Small intestine (tissue), 7 donors: Measurements from ENCODE around the gene RCSD1. TPM values are rescaled to one million over a fixed set of nuclear protein-coding genes. Genes with fewer than 3 reads are reported as not detected.
A peak's percentile ranks its signal among the peaks of the same experiment; 100 is the strongest.

Experiments used
- DNase-seq, 2 donors: peaks; one replicate each; pipeline versions ENCODE4 v3.0.0 to v3.0.0-alpha.2; 2013
- FAIRE-seq: peaks from 2 replicates; lab custom pipeline; 2012; peaks lifted over from hg19 to GRCh38; lab: Jason Lieb, UNC
- H3K27ac ChIP-seq, 3 donors: one replicate each; pipeline ENCODE4 v1.5.1; 2013; ENCODE audit warnings: low read length in 2 of 3, mild to moderate bottlenecking in 2 of 3, control low read depth in 1 of 3, inconsistent platforms in 1 of 3, low read depth in 1 of 3, moderate library complexity in 1 of 3
- H3K27me3 ChIP-seq, 3 donors: one replicate each; pipeline ENCODE4 v1.6.1; 2013; ENCODE audit warnings: low read length in 3 of 3, inconsistent platforms in 1 of 3; ENCODE audit not compliant: control insufficient read depth in 3 of 3, insufficient read depth in 3 of 3
- H3K36me3 ChIP-seq, 3 donors: one replicate each; pipeline ENCODE4 v1.6.1; 2013; ENCODE audit warnings: low read length in 3 of 3, inconsistent platforms in 1 of 3, low read depth in 1 of 3, mild to moderate bottlenecking in 1 of 3, moderate library complexity in 1 of 3; ENCODE audit not compliant: control insufficient read depth in 3 of 3, insufficient read depth in 2 of 3
- H3K4me1 ChIP-seq, 3 donors: one replicate each; pipeline ENCODE4 v1.6.1; 2013; ENCODE audit warnings: low read length in 2 of 3, inconsistent platforms in 1 of 3, low read depth in 1 of 3, mild to moderate bottlenecking in 1 of 3, moderate library complexity in 1 of 3; ENCODE audit not compliant: control insufficient read depth in 3 of 3, insufficient read depth in 2 of 3
- H3K4me3 ChIP-seq, 3 donors: one replicate each; pipeline ENCODE4 v1.5.1; 2013; ENCODE audit warnings: low read length in 3 of 3, control low read depth in 1 of 3, inconsistent platforms in 1 of 3, low read depth in 1 of 3, mild to moderate bottlenecking in 1 of 3, moderate library complexity in 1 of 3
- H3K9me3 ChIP-seq, 2 donors: one replicate each; pipeline ENCODE4 v1.6.1; 2013; ENCODE audit warnings: low read depth in 1 of 2, low read length in 1 of 2; ENCODE audit not compliant: control insufficient read depth in 2 of 2, insufficient read depth in 1 of 2
- WGBS, 3 donors: extraction: QIAGEN DNeasy Blood & Tissue Kit; methylation state at CpG; one replicate each; pipeline ENCODE4 v1.1.7; 2013; 5-methylcytosine and 5-hydroxymethylcytosine counted together
- polyA plus RNA-seq, 4 donors: library from polyadenylated mRNA; stranded (reverse) in 3 of 4; unstranded in 1 of 4; fragments of 200-250 nt in 3 of 4; fragments of 120-200 nt in 1 of 4; gene quantifications; one replicate each; pipeline versions ENCODE4 v1.2.1 to v1.2.3, GENCODE V29; 2013
- donor health status: healthy with polysubstance abuse.
- donor health status: control.
- donor health status: control.
- donor health status: Bipolar disorder and iron deficiency.
- donor health status: healthy.

RCSD1 gene
- polyA plus RNA-seq, 4 donors: 2.0 to 14.1 (median 8.0) TPM

DNA sequence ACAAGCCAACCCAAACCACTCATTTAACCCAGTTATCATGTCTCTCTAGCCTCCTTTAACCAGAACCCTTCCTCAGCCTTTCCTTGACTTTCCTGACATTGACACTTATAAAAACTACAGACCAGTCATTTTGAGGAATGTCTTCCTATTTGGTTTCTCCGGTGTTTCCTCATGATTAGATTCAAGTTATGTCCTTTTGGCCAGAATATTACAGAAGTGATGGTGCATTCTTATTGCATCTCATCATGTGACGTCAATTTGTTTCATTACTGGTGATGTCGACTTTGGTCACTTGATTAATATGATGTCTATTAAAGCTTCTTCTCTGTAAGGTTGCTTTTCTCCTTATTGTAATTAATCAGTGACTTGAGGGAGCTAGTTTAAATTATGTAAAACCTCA, 6.1 kb upstream of the RCSD1 start:
- H3K36me3 ChIP-seq: no peaks in the 10 kb centered on the region
- H3K4me1 ChIP-seq: peaks cover 0 to 7% (median 4%) of the 10 kb centered on the region in 3 donors
- peaks cover 0 to 6% of the 10 kb centered on the region in 2 donors for H3K9me3 ChIP-seq
- DNase-seq: no peak
- no peak overlapping the region for H3K4me3 ChIP-seq
- 76 to 84% (median 81%) methylated on average over 3 of the region's 3 CpGs for WGBS, 3 donors
- no peak for FAIRE-seq
- peaks cover 0 to 19% (median 0%) of the 10 kb centered on the region in 3 donors for H3K27me3 ChIP-seq
- no peak overlapping the region for H3K27ac ChIP-seq

GRCh38 chr1:167625040-167625823, 4.8 kb upstream of the RCSD1 start:
- H3K27ac ChIP-seq: no peak overlapping the region
- H3K4me3 ChIP-seq: no peak overlapping the region
- H3K36me3 ChIP-seq: no peaks in the 10 kb centered on the region
- no peak for DNase-seq
- peaks cover 0 to 6% of the 10 kb centered on the region in 2 donors for H3K9me3 ChIP-seq
- WGBS, 3 donors: 98 to 100% (median 98%) methylated on average over 2 of the region's 2 CpGs
- H3K4me1 ChIP-seq: peaks cover 0 to 7% (median 7%) of the 10 kb centered on the region in 3 donors
- peaks cover 0 to 27% (median 0%) of the 10 kb centered on the region in 3 donors for H3K27me3 ChIP-seq
- FAIRE-seq: no peak

DNA sequence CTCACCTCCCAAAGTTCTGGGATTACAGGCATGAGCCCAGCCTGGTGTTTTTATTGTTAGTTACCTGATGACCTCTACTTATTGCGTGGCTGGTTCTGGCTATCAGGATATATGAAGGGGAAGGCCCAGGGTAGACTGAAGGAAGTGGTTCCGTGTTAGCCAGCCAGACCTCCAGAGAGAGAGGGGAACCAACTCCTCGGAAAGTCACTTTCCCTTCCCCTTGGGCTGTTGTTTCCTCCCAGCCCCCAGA, 2.5 kb upstream of the RCSD1 start:
- Histone ChIP-seq H3K27ac (peak overlapping the region in 2 of 3 donors; percentile 47 to 97), H3K27me3 (peaks cover 0 to 51% (median 0%) of the 10 kb centered on the region in 3 donors), H3K4me1 (peaks cover 0 to 9% (median 7%) of the 10 kb centered on the region in 3 donors), H3K36me3 (no peaks in the 10 kb centered on the region), H3K4me3 (no peak overlapping the region), H3K9me3 (peaks cover 0 to 6% of the 10 kb centered on the region in 2 donors)
- no peak for DNase-seq
- 58 to 85% (median 65%) methylated on average over 3 of the region's 3 CpGs for WGBS, 3 donors
- no peak for FAIRE-seq

DNA sequence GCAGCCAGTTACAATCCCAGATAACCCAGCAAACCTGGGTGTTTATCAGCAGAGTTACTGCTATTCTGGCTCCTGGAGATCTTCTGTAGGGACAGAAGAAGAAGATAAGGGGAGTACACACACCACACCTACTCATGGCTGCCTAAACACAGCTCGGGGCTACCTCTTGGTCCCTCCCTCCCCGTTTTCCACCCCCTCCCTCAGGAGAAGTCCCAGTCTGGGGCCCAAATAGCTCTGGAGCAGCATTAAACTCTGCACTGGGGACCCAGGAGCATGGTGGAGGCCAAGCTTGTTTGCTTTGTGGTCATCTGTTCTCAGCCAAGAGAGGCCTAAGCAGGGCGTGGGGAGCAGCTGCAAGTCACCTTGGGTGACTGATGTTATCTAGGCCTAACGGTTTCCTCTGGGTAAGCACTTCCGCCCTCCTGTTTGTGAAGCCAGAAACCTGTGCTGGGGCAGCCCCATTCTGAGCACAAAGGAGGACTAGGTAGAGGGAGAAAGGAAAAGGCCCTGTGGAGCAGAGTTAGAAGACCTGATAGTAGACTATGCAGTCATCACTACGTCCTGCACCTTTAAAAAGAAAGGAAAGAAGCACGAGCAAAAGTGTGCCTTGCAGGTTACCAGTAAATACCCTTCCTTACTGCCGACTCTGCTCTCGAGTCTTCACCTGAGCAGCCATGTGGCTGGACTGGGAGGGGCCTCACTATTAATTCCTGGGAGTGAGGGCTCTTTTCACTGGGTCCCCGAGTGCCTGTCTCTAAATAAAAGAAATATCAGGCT, 2.0 kb upstream of the RCSD1 start:
- Histone ChIP-seq H3K27me3 (peaks cover 0 to 52% (median 0%) of the 10 kb centered on the region in 3 donors), H3K9me3 (peaks cover 0 to 6% of the 10 kb centered on the region in 2 donors), H3K4me1 (peaks cover 0 to 9% (median 7%) of the 10 kb centered on the region in 3 donors), H3K36me3 (no peaks in the 10 kb centered on the region), H3K27ac (peak overlapping the region in 2 of 3 donors; percentile 47 to 97), H3K4me3 (no peak overlapping the region)
- FAIRE-seq: no peak
- DNase-seq: peak; percentile 24 to 62
- WGBS, 3 donors: 39 to 51% (median 42%) methylated on average over 10 of the region's 10 CpGs

DNA sequence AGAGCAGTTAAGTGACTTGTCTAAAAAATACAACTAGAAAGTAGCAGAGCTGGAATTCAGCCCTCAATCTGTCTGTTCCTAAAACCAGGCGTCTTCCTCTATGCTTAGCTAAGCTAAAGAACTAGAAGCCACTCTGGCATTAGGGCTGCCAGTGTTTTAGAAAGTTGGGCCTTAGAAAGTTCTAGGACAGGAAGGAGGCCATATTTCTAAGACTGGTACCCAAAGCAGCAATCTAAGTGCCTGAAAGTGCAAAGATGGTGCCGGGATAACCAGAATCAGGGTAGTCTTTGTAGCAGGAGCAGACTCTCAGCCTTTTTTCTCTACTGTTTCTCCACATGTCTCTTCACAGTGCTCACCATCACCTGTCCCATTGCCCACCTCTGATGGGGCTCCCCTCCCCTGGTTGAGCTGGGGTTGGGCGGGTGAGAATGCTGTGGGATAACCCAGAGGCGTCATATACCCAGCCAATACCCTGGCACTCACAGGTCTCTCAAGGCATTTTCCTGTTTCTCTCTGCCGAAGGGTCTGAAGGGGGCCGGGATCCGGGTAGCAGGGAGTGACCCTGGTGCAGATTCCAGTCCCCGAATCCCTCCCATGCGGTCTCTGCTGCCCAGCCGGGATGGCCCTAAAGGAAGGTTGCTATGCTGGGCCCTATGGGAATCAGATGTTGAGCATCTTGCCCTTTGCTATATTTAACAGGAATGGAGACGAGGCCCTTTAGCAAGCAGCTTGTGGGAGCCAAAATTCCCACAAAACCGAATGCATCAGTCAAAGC, 1.1 kb upstream of the RCSD1 start:
- peaks cover 0 to 2% (median 0%) of the 10 kb centered on the region in 3 donors for H3K36me3 ChIP-seq
- FAIRE-seq: no peak
- peaks cover 0 to 12% (median 9%) of the 10 kb centered on the region in 3 donors for H3K4me1 ChIP-seq
- 72 to 86% (median 74%) methylated on average over 12 of the region's 12 CpGs for WGBS, 3 donors
- H3K27ac ChIP-seq: peak overlapping the region in 2 of 3 donors; percentile 38 to 97
- peaks cover 0 to 6% of the 10 kb centered on the region in 2 donors for H3K9me3 ChIP-seq
- H3K4me3 ChIP-seq: peak overlapping the region in 1 of 3 donors; percentile 2
- DNase-seq: no peak
- peaks cover 0 to 60% (median 0%) of the 10 kb centered on the region in 3 donors for H3K27me3 ChIP-seq

GRCh38 chr1:167630568-167631385, 745 bp downstream of the RCSD1 start:
- H3K27me3 ChIP-seq: peaks cover 0 to 65% (median 0%) of the 10 kb centered on the region in 3 donors
- WGBS, 3 donors: 27 to 40% (median 33%) methylated on average over 16 of the region's 16 CpGs
- peaks cover 0 to 3% (median 0%) of the 10 kb centered on the region in 3 donors for H3K36me3 ChIP-seq
- peak overlapping the region; percentile 55 to 81 (median 73) for H3K4me3 ChIP-seq
- FAIRE-seq: no peak
- H3K4me1 ChIP-seq: peaks cover 0 to 14% (median 9%) of the 10 kb centered on the region in 3 donors
- H3K27ac ChIP-seq: peak overlapping the region; percentile 51 to 97 (median 86)
- H3K9me3 ChIP-seq: peaks cover 0 to 2% of the 10 kb centered on the region in 2 donors
- no peak for DNase-seq

GRCh38 chr1:167631386-167631935, 1.4 kb downstream of the RCSD1 start:
- H3K4me1 ChIP-seq: peaks cover 0 to 18% (median 9%) of the 10 kb centered on the region in 3 donors
- H3K27me3 ChIP-seq: peaks cover 0 to 69% (median 0%) of the 10 kb centered on the region in 3 donors
- peak overlapping the region in 1 of 3 donors; percentile 97 for H3K27ac ChIP-seq
- H3K9me3 ChIP-seq: no peaks in the 10 kb centered on the region
- peaks cover 0 to 3% (median 0%) of the 10 kb centered on the region in 3 donors for H3K36me3 ChIP-seq
- WGBS, 3 donors: 61 to 90% (median 70%) methylated on average over 3 of the region's 3 CpGs
- H3K4me3 ChIP-seq: peak overlapping the region; percentile 55 to 81 (median 73)
- DNase-seq (no peak), FAIRE-seq (no peak)
